A673 (cell line): ENCODE results near the gene LRRC8A. TPM values are rescaled to one million over a fixed set of nuclear protein-coding genes. Genes with fewer than 3 reads are reported as not detected.

ENCODE experiments used
- BruUV-seq: library from RNA; stranded (reverse); fragments of 400-500 nt; replicated peaks from 2 replicates; lab custom pipeline; 2021; lab: Mats Ljungman, UMichigan
- CTCF ChIA-PET: fragments of 300-600 bp; sonication (Branson Sonifier 250); formaldehyde crosslinking; loops from one replicate; lab custom pipeline; 2022; ENCODE audit warnings: antibody characterized with exemption; lab: Charles Lee
- POLR2A ChIA-PET: fragments of 300-600 bp; sonication (Branson Sonifier 250); formaldehyde crosslinking; loops from one replicate; lab custom pipeline; 2022; ENCODE audit warnings: antibody characterized with exemption; ENCODE audit not compliant: low non-redundant PET; lab: Charles Lee
- DNase-seq: peaks from one replicate; pipeline ENCODE4 v3.0.0-alpha.2; 2015; ENCODE audit warnings: low spot score
- H3K27ac ChIP-seq: fragments of 200-600 bp; sonication (generic); 2 replicates; pipeline ENCODE4 v1.5.1; 2016; ENCODE audit warnings: mixed run types, low read depth, mild to moderate bottlenecking, mixed read lengths, antibody characterized with exemption, low read length; ENCODE audit not compliant: poor library complexity, severe bottlenecking
- H3K27me3 ChIP-seq: fragments of 200-600 bp; sonication (generic); replicated peaks from 2 replicates; pipeline ENCODE4 v1.6.1; 2017; ENCODE audit warnings: mixed run types, low read depth, mild to moderate bottlenecking, mixed read lengths, antibody characterized with exemption, low read length; ENCODE audit not compliant: insufficient read depth, poor library complexity
- H3K36me3 ChIP-seq: fragments of 200-600 bp; sonication (generic); 2 replicates; pipeline ENCODE4 v1.6.1; 2016; ENCODE audit warnings: mixed run types, mild to moderate bottlenecking, mixed read lengths, antibody characterized with exemption, low read length; ENCODE audit not compliant: insufficient read depth, poor library complexity, severe bottlenecking
- H3K4me1 ChIP-seq: fragments of 200-600 bp; sonication (generic); 2 replicates; pipeline ENCODE4 v1.6.1; 2017; ENCODE audit warnings: mixed run types, mild to moderate bottlenecking, mixed read lengths, antibody characterized with exemption, low read length; ENCODE audit not compliant: insufficient read depth, poor library complexity, severe bottlenecking
- H3K4me3 ChIP-seq: fragments of 200-600 bp; sonication (generic); 2 replicates; pipeline ENCODE4 v1.5.1; 2016; ENCODE audit warnings: low read depth, mixed run types, mild to moderate bottlenecking, mixed read lengths, low read length; ENCODE audit not compliant: poor library complexity, severe bottlenecking
- H3K9me3 ChIP-seq: fragments of 200-600 bp; sonication (generic); 2 replicates; pipeline ENCODE4 v1.6.1; 2016; ENCODE audit warnings: mixed run types, low read depth, mild to moderate bottlenecking, mixed read lengths, antibody characterized with exemption, low read length; ENCODE audit not compliant: poor library complexity, severe bottlenecking
- EZH2 ChIP-seq: fragments of 200-600 bp; sonication (generic); IDR thresholded peaks from 2 replicates; pipeline ENCODE4 v1.6.1; 2017; ENCODE audit warnings: borderline replicate concordance, low read depth, mild to moderate bottlenecking, mixed read lengths, antibody characterized with exemption, low read length; ENCODE audit not compliant: poor library complexity, severe bottlenecking
- intact Hi-C: fragments of 100-400 bp; cut with micrococcal nuclease; formaldehyde crosslinking; loops from one replicate; pipeline ENCODE4 v1.10.0; 2022; ENCODE audit not compliant: unreplicated experiment
- total RNA-seq: library from RNA; stranded (reverse); gene quantifications from 2 replicates; pipeline ENCODE4 v1.2.3, GENCODE V29; 2021
- TF ChIP-seq, protein P1 (sequence below): fragments of 300-800, 200-600 bp; sonication (generic); conservative IDR thresholded peaks from 2 replicates; pipeline ENCODE4 v1.5.1; 2017; ENCODE audit warnings: low read depth, mild to moderate bottlenecking, antibody characterized with exemption, low read length, moderate library complexity, mixed read lengths

LRRC8A gene
- total RNA-seq, 1 experiment from 2014 or later: 56.8 TPM

GRCh38 chr9:128918921-128919320 is 37.0 kb downstream of the LRRC8A start:
- Histone ChIP-seq H3K9me3 (no peaks in the 10 kb centered on the region), H3K27ac (peak overlapping the region; percentile 27), H3K4me3 (no peak overlapping the region), H3K4me1 (peaks cover 33% of the 10 kb centered on the region), H3K36me3 (peaks cover 19% of the 10 kb centered on the region), H3K27me3 (no peaks in the 10 kb centered on the region)
- CTCF ChIA-PET: no interaction called here
- TF ChIP-seq, protein P1, sequence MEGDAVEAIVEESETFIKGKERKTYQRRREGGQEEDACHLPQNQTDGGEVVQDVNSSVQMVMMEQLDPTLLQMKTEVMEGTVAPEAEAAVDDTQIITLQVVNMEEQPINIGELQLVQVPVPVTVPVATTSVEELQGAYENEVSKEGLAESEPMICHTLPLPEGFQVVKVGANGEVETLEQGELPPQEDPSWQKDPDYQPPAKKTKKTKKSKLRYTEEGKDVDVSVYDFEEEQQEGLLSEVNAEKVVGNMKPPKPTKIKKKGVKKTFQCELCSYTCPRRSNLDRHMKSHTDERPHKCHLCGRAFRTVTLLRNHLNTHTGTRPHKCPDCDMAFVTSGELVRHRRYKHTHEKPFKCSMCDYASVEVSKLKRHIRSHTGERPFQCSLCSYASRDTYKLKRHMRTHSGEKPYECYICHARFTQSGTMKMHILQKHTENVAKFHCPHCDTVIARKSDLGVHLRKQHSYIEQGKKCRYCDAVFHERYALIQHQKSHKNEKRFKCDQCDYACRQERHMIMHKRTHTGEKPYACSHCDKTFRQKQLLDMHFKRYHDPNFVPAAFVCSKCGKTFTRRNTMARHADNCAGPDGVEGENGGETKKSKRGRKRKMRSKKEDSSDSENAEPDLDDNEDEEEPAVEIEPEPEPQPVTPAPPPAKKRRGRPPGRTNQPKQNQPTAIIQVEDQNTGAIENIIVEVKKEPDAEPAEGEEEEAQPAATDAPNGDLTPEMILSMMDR: no peak
- TF ChIP-seq EZH2: no peak
- POLR2A ChIA-PET: no interaction called here
- intact Hi-C loops: no loop called here
- BruUV-seq: no TSS peak
- no peak for DNase-seq

DNA sequence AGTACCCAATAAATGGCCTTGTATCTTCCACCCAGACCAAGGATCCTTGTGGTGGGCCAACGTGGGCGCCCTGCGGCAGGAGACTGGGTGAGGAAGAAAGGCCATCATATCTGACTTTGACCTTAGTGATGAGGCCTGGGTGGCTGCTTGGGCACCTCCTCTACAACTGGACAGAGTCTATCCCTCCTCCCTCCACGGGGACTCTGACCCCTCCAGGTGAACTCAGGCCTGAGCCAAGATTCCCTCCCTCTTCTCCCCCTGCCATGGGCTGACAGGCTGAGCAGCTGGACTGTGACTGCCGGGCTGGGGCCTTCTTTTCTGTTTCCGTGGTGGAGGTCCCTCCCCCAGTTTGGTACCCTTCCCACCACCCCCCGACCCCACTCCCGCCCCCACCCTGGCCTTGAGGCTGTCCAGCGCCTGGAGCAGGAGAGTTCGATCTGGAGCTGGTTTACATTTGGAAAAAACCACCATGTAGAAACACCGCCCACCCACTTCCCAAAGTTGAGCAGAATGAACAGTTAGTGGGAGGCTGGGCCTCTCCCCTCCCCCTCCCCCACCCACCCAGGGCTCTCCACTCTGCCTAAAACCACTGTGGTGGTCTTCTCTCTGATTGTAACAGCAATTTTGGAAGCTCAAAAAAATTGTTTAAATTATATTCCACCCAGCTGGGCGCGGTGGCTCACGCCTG is 37.6 kb downstream of the LRRC8A start:
- Histone ChIP-seq H3K27me3 (no peaks in the 10 kb centered on the region), H3K27ac (peak overlapping the region; percentile 27), H3K4me1 (peaks cover 33% of the 10 kb centered on the region), H3K9me3 (no peaks in the 10 kb centered on the region), H3K36me3 (peaks cover 19% of the 10 kb centered on the region), H3K4me3 (no peak overlapping the region)
- no peak for DNase-seq
- ChIA-PET CTCF (no interaction called here), POLR2A (no interaction called here)
- TF ChIP-seq EZH2: no peak
- TF ChIP-seq, protein P1: no peak
- no TSS peak for BruUV-seq
- intact Hi-C loops: loop anchor here (5.0 kb wide), 1 partner anchor 37 kb away; the partner anchor contains the start of genes KYAT1 and LRRC8A

DNA sequence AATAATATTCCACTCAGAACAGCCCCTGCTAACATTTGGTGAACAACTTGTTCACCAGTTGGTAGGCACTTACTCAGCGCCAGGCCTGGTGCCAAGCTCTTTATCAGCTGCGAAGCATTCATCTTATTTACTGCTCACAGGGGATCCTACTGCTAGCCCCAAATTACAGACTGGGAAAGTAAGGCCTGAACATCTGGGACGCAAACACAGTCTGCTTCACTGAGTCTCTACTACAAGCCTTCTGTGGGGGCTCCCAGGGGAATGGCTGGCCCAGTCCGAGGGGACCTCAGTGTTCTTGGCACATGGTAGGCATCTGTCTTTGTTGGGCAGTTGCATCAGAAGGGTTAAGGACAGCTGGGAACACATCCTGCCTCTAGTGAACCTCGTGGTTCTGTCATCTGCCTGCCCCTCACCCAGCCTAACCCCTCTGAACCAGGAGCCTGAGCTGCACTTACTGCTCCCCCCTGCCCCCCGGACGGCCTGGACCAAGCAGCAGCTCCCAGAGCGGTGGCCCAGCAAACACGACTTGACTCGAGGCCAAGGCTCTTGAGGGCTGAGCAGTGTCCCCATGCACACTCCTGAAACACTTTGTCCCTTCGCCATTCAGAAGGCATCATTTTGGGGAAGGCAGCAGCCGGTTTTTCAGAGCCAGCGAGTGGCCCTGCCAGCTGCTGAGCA is 38.6 kb downstream of the LRRC8A start, which contains the start of gene PHYHD1:
PHYHD1 (plus strand) TSS at position 602 of the 678 bp plus-strand sequence. CDS start 1,342 bp downstream, outside the sequence.
- Histone ChIP-seq H3K4me3 (peak within 1 kb of the TSS; percentile 47), H3K27ac (peak within 1 kb of the TSS; percentile 89), H3K36me3 (peaks cover 19% of the 10 kb centered on the region), H3K27me3 (no peaks in the 10 kb centered on the region), H3K9me3 (no peaks in the 10 kb centered on the region), H3K4me1 (peaks cover 33% of the 10 kb centered on the region)
- peak; percentile 72 for DNase-seq
- ChIA-PET CTCF (no interaction called here), POLR2A (no interaction called here)
- BruUV-seq: no TSS peak
- TF ChIP-seq, protein P1: no peak
- no peak for TF ChIP-seq EZH2
- intact Hi-C loops: loop anchor here (5.0 kb wide), 1 partner anchor 38 kb away; the partner anchor contains the start of genes KYAT1 and LRRC8A
